ENCODE data around the gene TTC6. TPM values are rescaled to one million over a fixed set of nuclear protein-coding genes. Genes with fewer than 3 reads are reported as not detected.
A peak's percentile ranks its signal among the peaks of the same experiment; 100 is the strongest.

The TTC6 gene
- total and polyA plus RNA-seq, 4 donors, result 0.50 to 34.4 (median 5.0) TPM

DNA sequence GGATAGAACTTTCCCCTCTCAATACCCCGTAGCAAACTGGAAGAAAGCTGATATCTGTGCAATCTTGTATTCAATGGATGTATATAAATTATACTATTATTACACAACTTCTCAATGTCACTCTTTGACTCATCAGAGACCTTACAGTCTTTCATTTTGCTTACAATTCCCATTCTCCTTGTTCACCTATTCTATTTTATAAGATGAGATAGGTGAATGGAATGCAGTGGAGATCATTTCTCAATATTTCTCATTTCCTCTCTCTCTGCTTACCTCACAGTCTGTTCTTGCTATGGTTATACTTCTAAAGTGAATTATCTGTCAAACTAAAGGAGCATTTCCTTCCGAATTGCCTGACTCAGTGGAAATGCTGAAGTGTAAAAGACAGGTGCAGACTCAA lies 15.3 kb upstream of the TTC6 start:
- Histone ChIP-seq H3K4me1 (ENCODE audit: control insufficient read depth in 5 of 5, insufficient read depth in 5 of 5, low read length in 5 of 5) (peaks cover 0 to 10% (median 3%) of the 10 kb centered on the region in 5 donors), H3K4me3 (no peak overlapping the region), H3K9ac (ENCODE audit: insufficient read depth in 1 of 2, low read length in 2 of 2) (no peak overlapping the region), H3K27me3 (ENCODE audit: control insufficient read depth in 3 of 3, insufficient read depth in 3 of 3, low read length in 2 of 3) (peaks cover 4 to 50% (median 35%) of the 10 kb centered on the region in 3 donors), H3K27ac (ENCODE audit: low read depth in 1 of 2, low read length in 1 of 2) (no peak overlapping the region), H3K36me3 (ENCODE audit: control insufficient read depth in 4 of 4, insufficient read depth in 4 of 4, low read length in 4 of 4) (no peaks in the 10 kb centered on the region), H3K9me3 (ENCODE audit: control insufficient read depth in 4 of 4, insufficient read depth in 3 of 4, low read length in 3 of 4) (peaks cover 0 to 5% (median 0%) of the 10 kb centered on the region in 4 donors)
- TF ChIP-seq, protein P1, sequence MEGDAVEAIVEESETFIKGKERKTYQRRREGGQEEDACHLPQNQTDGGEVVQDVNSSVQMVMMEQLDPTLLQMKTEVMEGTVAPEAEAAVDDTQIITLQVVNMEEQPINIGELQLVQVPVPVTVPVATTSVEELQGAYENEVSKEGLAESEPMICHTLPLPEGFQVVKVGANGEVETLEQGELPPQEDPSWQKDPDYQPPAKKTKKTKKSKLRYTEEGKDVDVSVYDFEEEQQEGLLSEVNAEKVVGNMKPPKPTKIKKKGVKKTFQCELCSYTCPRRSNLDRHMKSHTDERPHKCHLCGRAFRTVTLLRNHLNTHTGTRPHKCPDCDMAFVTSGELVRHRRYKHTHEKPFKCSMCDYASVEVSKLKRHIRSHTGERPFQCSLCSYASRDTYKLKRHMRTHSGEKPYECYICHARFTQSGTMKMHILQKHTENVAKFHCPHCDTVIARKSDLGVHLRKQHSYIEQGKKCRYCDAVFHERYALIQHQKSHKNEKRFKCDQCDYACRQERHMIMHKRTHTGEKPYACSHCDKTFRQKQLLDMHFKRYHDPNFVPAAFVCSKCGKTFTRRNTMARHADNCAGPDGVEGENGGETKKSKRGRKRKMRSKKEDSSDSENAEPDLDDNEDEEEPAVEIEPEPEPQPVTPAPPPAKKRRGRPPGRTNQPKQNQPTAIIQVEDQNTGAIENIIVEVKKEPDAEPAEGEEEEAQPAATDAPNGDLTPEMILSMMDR (IDR thresholded peaks at IDR 0.05; ENCODE audit: control extremely low read depth, extremely low read depth), result no peak
- 83 to 88% methylated on average over 2 of the region's 2 CpGs for WGBS, 2 donors
- ATAC-seq (ENCODE audit: insufficient read depth, low FRiP score) (no peak), DNase-seq (no peak)

DNA sequence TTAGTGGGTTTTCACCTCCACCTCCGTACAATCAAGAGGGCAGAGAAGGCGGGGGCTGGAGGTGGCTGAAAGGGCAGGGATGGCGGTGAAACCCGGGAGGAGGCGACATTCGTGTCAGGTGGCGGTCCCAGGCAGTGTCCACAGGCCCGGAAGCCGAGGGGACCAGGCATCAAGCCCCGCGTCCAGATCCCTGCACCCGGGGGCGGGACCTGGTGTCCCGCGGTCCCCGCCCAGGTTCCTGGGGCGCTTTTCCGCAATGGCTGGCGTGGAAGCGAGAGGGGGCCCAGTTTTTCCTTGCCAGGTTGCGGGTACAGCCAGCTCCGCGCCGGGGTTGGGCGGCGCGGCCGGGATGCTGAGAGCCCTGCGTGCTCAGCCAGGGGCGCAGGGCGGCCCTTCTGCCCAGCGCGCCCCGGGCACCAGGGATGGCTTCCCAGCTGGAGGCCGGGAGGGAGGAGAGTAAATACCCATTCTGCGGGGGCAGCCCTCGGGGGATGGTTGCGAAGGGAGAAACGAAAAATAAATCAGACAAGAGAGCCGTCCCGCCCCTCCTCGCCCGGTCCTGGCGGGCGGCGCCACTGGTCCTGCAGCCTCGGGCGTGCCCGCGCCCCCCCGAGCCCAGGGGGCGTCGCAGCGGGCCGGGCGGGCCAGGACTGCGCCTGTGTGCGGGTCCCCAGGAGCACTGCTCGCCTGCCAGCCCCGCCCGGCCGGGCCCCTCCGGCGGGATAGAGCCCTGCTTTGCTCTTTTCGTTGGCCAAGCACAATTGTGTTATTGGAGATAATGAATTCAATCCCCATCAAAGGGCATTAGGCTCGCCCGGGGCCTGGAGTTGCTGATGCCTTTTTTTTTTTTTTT lies 11.8 kb upstream of the TTC6 start:
- peaks cover 0 to 15% (median 3%) of the 10 kb centered on the region in 5 donors for H3K4me1 ChIP-seq (ENCODE audit: control insufficient read depth in 5 of 5, insufficient read depth in 5 of 5, low read length in 5 of 5)
- H3K9ac ChIP-seq (ENCODE audit: insufficient read depth in 1 of 2, low read length in 2 of 2), result no peak overlapping the region
- DNase-seq (peak; percentile 42 to 59 (median 59)), ATAC-seq (ENCODE audit: insufficient read depth, low FRiP score) (peak; percentile 28)
- peaks cover 0 to 9% (median 0%) of the 10 kb centered on the region in 4 donors for H3K9me3 ChIP-seq (ENCODE audit: control insufficient read depth in 4 of 4, insufficient read depth in 3 of 4, low read length in 3 of 4)
- peak overlapping the region; percentile 41 for H3K4me3 ChIP-seq
- no peaks in the 10 kb centered on the region for H3K36me3 ChIP-seq (ENCODE audit: control insufficient read depth in 4 of 4, insufficient read depth in 4 of 4, low read length in 4 of 4)
- peaks cover 7 to 77% (median 62%) of the 10 kb centered on the region in 3 donors for H3K27me3 ChIP-seq (ENCODE audit: control insufficient read depth in 3 of 3, insufficient read depth in 3 of 3, low read length in 2 of 3)
- H3K27ac ChIP-seq (ENCODE audit: low read depth in 1 of 2, low read length in 1 of 2), result peak overlapping the region in 1 of 2 donors; percentile 92
- TF ChIP-seq, protein P1 (IDR thresholded peaks at IDR 0.05; ENCODE audit: control extremely low read depth, extremely low read depth), result no peak
- 3 to 5% methylated on average over 59 to 67 of the region's 67 CpGs for WGBS, 2 donors

DNA sequence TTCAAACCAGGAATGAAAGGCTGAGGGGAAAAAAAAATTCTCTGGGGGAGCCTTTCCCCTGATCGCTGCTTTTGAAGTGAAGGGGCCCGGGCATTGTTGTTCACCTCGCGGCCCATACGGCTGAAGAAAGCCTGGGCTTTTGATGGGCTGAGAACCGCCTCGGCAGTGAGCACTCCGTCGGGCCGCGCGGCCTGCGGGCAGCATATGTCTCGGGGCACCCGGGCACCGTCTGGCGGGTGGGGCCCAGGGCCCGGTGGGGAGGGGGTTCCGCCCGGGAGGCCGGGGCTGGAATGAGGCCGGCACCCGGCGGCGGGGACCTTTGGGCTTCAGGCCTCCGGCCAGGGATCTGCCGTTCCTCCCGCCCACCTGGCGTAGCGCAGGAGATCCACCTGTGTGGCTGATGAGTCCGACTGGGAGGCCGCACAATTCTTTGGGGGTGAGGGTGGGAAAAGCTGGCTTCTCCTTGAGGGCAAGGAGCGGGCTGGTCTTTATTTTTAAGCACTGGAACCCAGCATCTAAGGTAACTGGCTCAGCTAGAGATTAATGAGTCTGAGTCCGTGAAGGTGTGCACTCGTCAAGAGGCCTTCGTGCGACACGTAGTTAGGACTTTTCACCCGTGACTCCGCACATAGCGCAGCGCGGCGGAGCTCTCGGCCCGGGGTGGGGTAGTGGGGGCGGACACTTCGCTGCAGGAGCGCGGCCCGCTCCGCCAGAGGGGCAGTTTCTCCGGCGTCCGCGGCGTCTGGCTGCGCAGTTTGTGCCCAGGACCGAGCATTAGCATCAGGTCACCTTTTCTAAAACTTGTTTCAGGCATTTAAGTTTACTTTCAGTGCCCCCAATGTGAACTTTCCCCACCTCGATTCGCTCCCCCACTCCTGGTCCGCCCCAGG lies 11.0 kb upstream of the TTC6 start:
- Histone ChIP-seq H3K27ac (ENCODE audit: low read depth in 1 of 2, low read length in 1 of 2) (peak overlapping the region in 1 of 2 donors; percentile 85), H3K36me3 (ENCODE audit: control insufficient read depth in 4 of 4, insufficient read depth in 4 of 4, low read length in 4 of 4) (no peaks in the 10 kb centered on the region), H3K4me1 (ENCODE audit: control insufficient read depth in 5 of 5, insufficient read depth in 5 of 5, low read length in 5 of 5) (peaks cover 0 to 15% (median 3%) of the 10 kb centered on the region in 5 donors), H3K4me3 (no peak overlapping the region), H3K9me3 (ENCODE audit: control insufficient read depth in 4 of 4, insufficient read depth in 3 of 4, low read length in 3 of 4) (peaks cover 0 to 9% (median 0%) of the 10 kb centered on the region in 4 donors), H3K9ac (ENCODE audit: insufficient read depth in 1 of 2, low read length in 2 of 2) (peak overlapping the region in 1 of 2 donors; percentile 39), H3K27me3 (ENCODE audit: control insufficient read depth in 3 of 3, insufficient read depth in 3 of 3, low read length in 2 of 3) (peaks cover 7 to 81% (median 71%) of the 10 kb centered on the region in 3 donors)
- TF ChIP-seq, protein P1 (IDR thresholded peaks at IDR 0.05; ENCODE audit: control extremely low read depth, extremely low read depth), result no peak
- 6 to 17% methylated on average over 61 to 62 of the region's 62 CpGs for WGBS, 2 donors
- peak in 2 of 3 donors; percentile 37 to 39 for DNase-seq
- peak; percentile 3 for ATAC-seq (ENCODE audit: insufficient read depth, low FRiP score)

All from lung (tissue), 12 donors.